Measurements from ENCODE around the gene PWWP3B.
"Not testable (repeated sequence)": the region's sequence is repeated elsewhere in the genome, so short reads cannot be mapped to it uniquely, and the experiment has no call there.

The PWWP3B gene

GRCh38 chrX:106168107-106168506 lies at the start of gene PWWP3B:
PWWP3B (plus strand) TSS chrX:106168305; CDS start chrX:106205433, 37,128 bp downstream.
- no peak for DNase-seq

DNA sequence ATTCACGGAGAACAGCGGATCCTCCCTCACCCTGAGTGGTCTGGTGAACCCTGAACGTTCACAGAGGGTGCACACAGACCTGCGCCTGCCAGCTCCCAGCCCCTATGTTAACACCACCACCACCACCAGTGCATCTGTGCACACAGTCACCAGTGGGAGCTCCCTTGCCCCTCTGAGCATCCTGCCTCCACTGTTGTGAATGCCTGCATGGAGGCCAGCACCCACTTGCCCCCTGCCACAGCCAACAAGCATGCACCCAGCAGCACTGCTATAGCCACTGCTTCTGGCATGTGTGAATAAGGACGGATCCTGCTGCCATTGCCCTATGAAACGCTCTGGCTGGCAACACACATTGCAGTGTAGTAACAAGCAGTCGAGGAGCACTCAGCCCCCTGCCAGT lies 29.1 kb upstream of the PWWP3B start:
- DNase-seq: no peak

GRCh38 chrX:106144755-106145639 lies 23.1 kb upstream of the PWWP3B start:
- no peak for DNase-seq

GRCh38 chrX:106150701-106151100 lies 17.4 kb upstream of the PWWP3B start:
- no peak for DNase-seq

DNA sequence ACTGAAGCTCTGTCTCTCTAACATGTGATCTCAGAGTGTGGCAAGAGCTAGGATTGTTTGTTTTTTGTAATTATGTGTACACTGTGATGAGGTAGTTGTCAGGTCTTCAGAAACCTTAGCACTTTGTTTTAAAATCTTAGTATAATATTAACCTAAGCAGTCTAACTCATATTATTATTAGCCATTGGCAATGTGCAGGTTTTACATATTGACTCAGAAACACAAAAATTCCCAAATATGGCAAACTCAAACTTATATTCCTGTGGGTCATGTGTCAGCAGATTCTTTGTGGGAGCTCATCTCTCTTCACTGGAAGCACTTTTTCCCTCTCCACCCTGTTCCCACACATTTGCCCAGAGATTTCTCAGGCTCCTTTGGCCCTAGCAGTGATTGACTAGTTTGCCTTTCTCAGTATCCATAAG lies 8.2 kb upstream of the PWWP3B start:
- no peak for DNase-seq

DNA sequence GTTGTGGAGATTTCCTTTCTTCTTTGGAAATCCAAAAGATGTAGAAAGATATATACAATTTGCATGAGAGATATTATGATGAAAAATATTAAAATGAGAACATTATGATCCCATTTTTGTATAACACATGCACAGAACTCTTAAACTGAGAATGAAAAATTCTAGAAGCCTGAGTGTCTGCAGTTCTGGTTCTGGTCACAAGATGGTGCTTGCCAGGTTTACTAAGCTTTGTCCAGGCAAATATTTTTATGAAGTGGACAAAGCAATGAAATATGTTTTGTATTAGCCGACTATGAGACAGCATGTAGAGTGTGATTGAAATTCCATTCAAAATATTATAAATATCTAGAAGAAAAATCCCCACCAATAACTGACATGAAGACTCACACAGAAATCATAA lies 2.2 kb downstream of the PWWP3B start:
- DNase-seq: no peak

GRCh38 chrX:106171293-106171820 lies 3.3 kb downstream of the PWWP3B start:
- DNase-seq: no peak

DNA sequence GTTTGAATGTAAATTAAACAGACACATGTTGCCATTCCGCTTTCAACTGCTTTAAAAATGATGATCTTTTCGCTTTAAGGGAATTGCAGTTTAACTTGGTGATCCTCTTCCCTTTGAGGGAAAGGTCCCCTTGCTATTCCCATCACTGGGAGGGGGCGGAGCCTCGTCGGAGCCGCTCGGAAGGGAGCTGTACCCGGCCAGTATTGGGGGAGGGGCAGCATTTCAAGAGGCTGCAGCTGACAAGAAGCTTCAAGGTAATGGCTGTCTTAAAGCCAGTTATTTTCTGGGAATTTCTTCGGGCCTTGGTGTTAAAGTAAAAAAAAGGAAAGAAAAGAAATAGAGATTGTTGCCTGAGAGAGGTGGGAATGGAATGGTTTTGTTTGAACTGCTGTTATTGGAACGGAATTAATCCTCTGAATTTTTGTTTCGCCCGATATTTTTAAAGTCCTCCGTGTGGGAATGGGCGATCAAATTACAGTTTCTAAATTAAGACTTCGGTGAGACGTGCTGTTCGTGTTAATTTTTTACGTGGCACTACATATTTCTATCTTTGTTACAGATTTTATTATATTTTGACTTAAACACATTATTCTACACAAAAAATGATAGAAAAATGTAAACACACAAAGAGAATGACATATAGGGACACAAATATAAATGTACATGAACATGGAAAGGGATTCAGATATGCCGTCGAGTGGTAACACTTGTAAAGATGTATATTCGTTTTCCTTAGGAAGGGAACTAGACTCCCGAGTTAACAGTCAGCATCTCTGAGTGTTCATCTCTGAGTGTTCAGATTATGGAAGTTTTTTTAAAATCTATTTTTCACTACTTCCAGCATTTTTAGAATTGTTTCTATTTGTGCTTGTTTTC lies 9.2 kb downstream of the PWWP3B start:
- no peak for DNase-seq

- DNase-seq: no peak
These were observed 9.8 kb downstream of the PWWP3B start for GRCh38 chrX:106177982-106178321.

DNA sequence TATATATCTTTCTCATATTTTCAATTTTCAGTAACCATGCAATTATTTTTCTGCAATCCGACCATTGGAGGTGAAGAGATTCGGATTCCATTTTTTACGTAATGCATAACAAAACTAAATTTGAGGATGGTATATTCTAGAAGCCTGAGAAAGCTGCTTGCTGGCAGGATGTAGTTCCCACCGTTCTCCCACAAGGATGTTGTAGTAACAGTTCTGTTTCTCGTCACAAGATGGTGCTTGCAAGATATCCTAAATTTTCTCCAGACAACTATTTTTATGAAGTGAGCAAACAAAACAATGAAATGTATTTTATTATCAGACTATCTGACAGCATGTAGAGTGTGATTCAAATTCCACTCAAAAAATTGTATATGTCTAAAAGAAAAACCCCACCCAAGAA lies 10.7 kb downstream of the PWWP3B start:
- no peak for DNase-seq

GRCh38 chrX:106183685-106184084 lies 15.6 kb downstream of the PWWP3B start:
- DNase-seq: not testable (repeated sequence)

DNA sequence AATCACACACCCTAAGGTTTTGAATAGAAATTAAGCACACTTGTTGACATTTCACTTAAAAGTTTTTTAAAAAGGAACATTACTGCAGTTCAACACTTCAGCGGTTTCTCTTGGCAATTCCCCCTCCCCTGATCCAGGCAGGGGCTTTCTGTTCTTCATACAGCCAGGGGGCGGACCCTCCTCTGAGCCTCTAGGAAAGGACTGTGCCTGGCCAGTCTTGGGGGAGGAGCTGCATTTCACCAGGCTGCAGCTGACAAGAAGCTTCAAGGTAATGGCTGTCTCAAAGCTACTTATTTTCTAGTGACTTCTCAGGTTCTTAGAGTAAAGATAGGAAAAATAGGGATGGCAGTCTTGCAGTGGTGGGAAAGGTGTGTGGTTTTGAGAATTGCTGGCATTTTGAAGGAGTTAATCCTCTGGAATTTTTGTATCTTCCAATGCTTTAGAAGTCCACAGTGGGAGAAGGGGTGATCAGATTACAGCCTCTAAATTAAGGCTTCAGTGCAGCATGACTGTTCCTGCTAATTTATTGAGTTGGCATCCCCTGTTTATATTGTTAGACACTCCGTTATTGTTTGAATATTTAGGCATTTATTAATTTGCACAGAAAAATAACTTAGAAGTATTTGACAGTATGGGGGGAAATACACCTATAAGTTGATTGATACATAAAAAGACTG lies 33.5 kb downstream of the PWWP3B start:
- DNase-seq: no peak

GRCh38 chrX:106203315-106203714 lies 35.2 kb downstream of the PWWP3B start:
- no peak for DNase-seq

- DNase-seq: no peak
These were observed 40.0 kb downstream of the PWWP3B start for GRCh38 chrX:106208154-106208553.
